Neural progenitor cell (in vitro differentiated cells): Measurements from ENCODE around the gene SMYD3.

ENCODE experiments used
- EZH2 ChIP-seq: fragments of 200-600 bp; sonication (generic); IDR thresholded peaks from 2 replicates; pipeline ENCODE4 v1.6.1; 2017; ENCODE audit warnings: antibody characterized with exemption, mild to moderate bottlenecking, moderate library complexity
- EZH2phosphoT487 ChIP-seq: fragments of 200-600 bp; sonication (generic); IDR thresholded peaks from 2 replicates; pipeline ENCODE4 v1.6.1; 2017; ENCODE audit warnings: antibody characterized with exemption
- TF ChIP-seq, protein P1 (sequence below): fragments of 200-600 bp; sonication (generic); IDR thresholded peaks from 2 replicates; pipeline ENCODE4 v1.5.1; 2017; ENCODE audit warnings: antibody characterized with exemption, mild to moderate bottlenecking

DNA sequence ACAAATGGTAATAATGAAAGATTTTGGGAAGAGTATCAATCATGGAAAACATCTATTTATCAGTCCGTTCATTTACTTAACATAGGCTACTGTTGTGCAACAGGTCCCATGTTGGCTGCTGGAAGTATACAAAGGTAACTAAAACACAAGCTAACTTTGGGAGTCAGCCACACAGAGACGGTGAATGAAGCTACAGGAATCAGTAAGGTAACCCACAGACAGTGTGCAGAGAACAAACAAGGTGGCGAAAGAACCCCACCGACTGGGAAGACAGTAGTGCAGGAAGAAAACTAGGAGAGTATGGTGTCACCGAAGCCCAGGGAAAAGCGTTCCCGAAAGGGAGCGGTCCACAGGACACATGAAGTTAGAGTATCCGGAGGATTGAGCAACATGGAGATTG lies 342.3 kb downstream of the SMYD3 start:
- TF ChIP-seq, protein P1, sequence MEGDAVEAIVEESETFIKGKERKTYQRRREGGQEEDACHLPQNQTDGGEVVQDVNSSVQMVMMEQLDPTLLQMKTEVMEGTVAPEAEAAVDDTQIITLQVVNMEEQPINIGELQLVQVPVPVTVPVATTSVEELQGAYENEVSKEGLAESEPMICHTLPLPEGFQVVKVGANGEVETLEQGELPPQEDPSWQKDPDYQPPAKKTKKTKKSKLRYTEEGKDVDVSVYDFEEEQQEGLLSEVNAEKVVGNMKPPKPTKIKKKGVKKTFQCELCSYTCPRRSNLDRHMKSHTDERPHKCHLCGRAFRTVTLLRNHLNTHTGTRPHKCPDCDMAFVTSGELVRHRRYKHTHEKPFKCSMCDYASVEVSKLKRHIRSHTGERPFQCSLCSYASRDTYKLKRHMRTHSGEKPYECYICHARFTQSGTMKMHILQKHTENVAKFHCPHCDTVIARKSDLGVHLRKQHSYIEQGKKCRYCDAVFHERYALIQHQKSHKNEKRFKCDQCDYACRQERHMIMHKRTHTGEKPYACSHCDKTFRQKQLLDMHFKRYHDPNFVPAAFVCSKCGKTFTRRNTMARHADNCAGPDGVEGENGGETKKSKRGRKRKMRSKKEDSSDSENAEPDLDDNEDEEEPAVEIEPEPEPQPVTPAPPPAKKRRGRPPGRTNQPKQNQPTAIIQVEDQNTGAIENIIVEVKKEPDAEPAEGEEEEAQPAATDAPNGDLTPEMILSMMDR: no peak
- no peak for TF ChIP-seq EZH2
- TF ChIP-seq EZH2phosphoT487: no peak
